CD4-positive, alpha-beta T cell (primary cell): ENCODE data around the gene PKP1. TPM values are rescaled to one million over a fixed set of nuclear protein-coding genes. Genes with fewer than 3 reads are reported as not detected.

ENCODE experiments used
- ATAC-seq: fragments of 200-7000 bp; cut with Tn5 transposase; one replicate; pipeline ENCODE4 v1.10.0; 2022; ENCODE audit warnings: mild to moderate bottlenecking; ENCODE audit not compliant: poor library complexity
- CTCF ChIA-PET: fragments of 350-600 bp; sonication (Branson Sonifier 250); formaldehyde crosslinking; loops from one replicate; lab custom pipeline; 2021; ENCODE audit warnings: antibody characterized with exemption, inconsistent platforms; lab: Charles Lee
- POLR2A ChIA-PET: fragments of 350-600 bp; sonication (Branson Sonifier 250); formaldehyde crosslinking; loops from one replicate; lab custom pipeline; 2021; ENCODE audit warnings: antibody characterized with exemption, inconsistent platforms; lab: Charles Lee
- DNase-seq, 14 experiments: peaks; one replicate each; pipeline ENCODE4 v3.0.0-alpha.2; 2013 to 2020; ENCODE audit warnings: mixed read lengths in 2 of 14
- H3K27ac ChIP-seq, 2 donors: one replicate each; pipeline versions ENCODE4 v1.5.1 to v1.7.0; 2013; ENCODE audit warnings: low read length in 2 of 2, low read depth in 1 of 2, mild to moderate bottlenecking in 1 of 2
- H3K27me3 ChIP-seq, 2 experiments: 1 replicate in 1 of 2; 2 replicates in 1 of 2; pipeline versions ENCODE4 v1.6.1 to v1.7.0; 2013; ENCODE audit warnings: low read length in 2 of 2, control low read depth in 1 of 2, mild to moderate bottlenecking in 1 of 2, moderate library complexity in 1 of 2; ENCODE audit not compliant: insufficient read depth in 2 of 2, control insufficient read depth in 1 of 2
- H3K36me3 ChIP-seq: one replicate; pipeline ENCODE4 v1.6.1; 2013; ENCODE audit warnings: low read length, control low read depth; ENCODE audit not compliant: insufficient read depth
- H3K4me1 ChIP-seq: one replicate; pipeline ENCODE4 v1.6.1; 2013; ENCODE audit warnings: low read length, control low read depth; ENCODE audit not compliant: insufficient read depth
- H3K4me3 ChIP-seq: one replicate; pipeline ENCODE4 v1.5.1; 2013; ENCODE audit warnings: mild to moderate bottlenecking, low read length, moderate library complexity
- H3K9me3 ChIP-seq, 2 experiments: 1 replicate in 1 of 2; 2 replicates in 1 of 2; pipeline versions ENCODE4 v1.6.1 to v1.7.0; 2013; ENCODE audit warnings: low read length in 2 of 2, mild to moderate bottlenecking in 2 of 2, control low read depth in 1 of 2, moderate library complexity in 1 of 2; ENCODE audit not compliant: control insufficient read depth in 1 of 2, insufficient read depth in 1 of 2
- H3K27ac Mint-ChIP-seq: one replicate; pipeline ENCODE4 v1.8.0; 2020; ENCODE audit warnings: mixed read lengths
- H3K27me3 Mint-ChIP-seq: one replicate; pipeline ENCODE4 v1.8.0; 2021; ENCODE audit warnings: mixed read lengths
- H3K36me3 Mint-ChIP-seq: one replicate; pipeline ENCODE4 v1.8.0; 2021; ENCODE audit warnings: low read depth, mixed read lengths
- H3K4me1 Mint-ChIP-seq: one replicate; pipeline ENCODE4 v1.8.0; 2021; ENCODE audit warnings: low read depth, mixed read lengths
- H3K4me3 Mint-ChIP-seq: one replicate; pipeline ENCODE4 v1.8.0; 2020; ENCODE audit warnings: mild to moderate bottlenecking, mixed read lengths
- H3K9me3 Mint-ChIP-seq: one replicate; pipeline ENCODE4 v1.8.0; 2020; ENCODE audit warnings: mixed read lengths
- intact Hi-C, 2 experiments: fragments of 100-400 bp; cut with DNase I in 1 of 2; cut with micrococcal nuclease in 1 of 2; formaldehyde crosslinking; loops; one replicate each; pipeline versions ENCODE4 v1.15.1 to v1.9.0; 2023 to 2025; cut with DNase I, micrococcal nuclease
- total RNA-seq, 174 experiments: library from RNA in 2 of 174; stranded (reverse) in 2 of 174; gene quantifications; one replicate each; pipeline ENCODE4 v1.2.3 and lab custom pipeline; 2021 to 2026
- TF ChIP-seq, protein P1 (sequence below): fragments of 200-600 bp; IDR thresholded peaks from one replicate; pipeline ENCODE4 v1.8.0; 2022; ENCODE audit warnings: antibody characterized with exemption, mild to moderate bottlenecking

The PKP1 gene
- total RNA-seq, 2 experiments from 2014 or later = not detected

DNA sequence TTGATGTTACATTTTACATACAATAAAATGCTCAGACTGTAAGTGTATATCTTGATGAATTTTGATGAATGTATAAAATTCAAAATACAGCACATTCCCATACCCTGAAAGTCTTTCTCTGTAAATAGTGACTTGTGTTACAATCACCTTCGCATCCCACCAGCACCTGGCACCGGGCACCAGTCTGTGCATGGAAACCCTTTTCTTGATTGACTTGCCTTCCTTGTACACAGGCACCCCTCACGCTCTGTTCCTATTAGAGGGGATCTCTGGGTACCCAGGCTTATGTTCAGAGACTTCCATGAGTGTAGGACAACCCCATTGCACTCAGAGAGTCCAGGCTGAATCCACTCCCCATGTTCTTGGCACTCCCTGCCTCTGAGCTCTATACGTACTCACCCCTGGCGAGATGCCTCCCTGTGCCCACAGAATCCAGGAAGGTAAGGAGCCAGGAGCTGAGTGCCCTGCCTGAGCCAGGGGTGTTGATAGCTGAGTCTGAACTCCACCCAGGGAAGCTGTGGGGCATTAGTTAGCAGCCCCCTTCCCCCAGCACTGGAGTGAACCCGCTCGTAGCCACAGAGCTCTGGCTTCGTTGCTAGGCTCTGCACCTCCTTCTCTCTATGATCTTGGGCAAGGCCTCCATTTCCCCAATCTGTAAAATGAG, 22.5 kb upstream of the PKP1 start:
- Histone ChIP-seq H3K4me1 (peaks cover 8% of the 10 kb centered on the region), H3K4me3 (no peak overlapping the region), H3K36me3 (no peaks in the 10 kb centered on the region), H3K9me3 (peaks cover 0 to 24% of the 10 kb centered on the region in 2 experiments), H3K27ac (no peak overlapping the region), H3K27me3 (peaks cover 11 to 25% of the 10 kb centered on the region in 2 experiments)
- Mint-ChIP-seq H3K27ac (no peak overlapping the region), H3K9me3 (no peaks in the 10 kb centered on the region), H3K4me1 (peaks cover 5% of the 10 kb centered on the region), H3K27me3 (peaks cover 41% of the 10 kb centered on the region), H3K4me3 (no peak overlapping the region), H3K36me3 (no peaks in the 10 kb centered on the region)
- CTCF ChIA-PET = no interaction called here
- intact Hi-C loops = no loop called here
- no peak for ATAC-seq
- TF ChIP-seq, protein P1, sequence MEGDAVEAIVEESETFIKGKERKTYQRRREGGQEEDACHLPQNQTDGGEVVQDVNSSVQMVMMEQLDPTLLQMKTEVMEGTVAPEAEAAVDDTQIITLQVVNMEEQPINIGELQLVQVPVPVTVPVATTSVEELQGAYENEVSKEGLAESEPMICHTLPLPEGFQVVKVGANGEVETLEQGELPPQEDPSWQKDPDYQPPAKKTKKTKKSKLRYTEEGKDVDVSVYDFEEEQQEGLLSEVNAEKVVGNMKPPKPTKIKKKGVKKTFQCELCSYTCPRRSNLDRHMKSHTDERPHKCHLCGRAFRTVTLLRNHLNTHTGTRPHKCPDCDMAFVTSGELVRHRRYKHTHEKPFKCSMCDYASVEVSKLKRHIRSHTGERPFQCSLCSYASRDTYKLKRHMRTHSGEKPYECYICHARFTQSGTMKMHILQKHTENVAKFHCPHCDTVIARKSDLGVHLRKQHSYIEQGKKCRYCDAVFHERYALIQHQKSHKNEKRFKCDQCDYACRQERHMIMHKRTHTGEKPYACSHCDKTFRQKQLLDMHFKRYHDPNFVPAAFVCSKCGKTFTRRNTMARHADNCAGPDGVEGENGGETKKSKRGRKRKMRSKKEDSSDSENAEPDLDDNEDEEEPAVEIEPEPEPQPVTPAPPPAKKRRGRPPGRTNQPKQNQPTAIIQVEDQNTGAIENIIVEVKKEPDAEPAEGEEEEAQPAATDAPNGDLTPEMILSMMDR = no peak
- DNase-seq = no peak
- POLR2A ChIA-PET = no interaction called here

DNA sequence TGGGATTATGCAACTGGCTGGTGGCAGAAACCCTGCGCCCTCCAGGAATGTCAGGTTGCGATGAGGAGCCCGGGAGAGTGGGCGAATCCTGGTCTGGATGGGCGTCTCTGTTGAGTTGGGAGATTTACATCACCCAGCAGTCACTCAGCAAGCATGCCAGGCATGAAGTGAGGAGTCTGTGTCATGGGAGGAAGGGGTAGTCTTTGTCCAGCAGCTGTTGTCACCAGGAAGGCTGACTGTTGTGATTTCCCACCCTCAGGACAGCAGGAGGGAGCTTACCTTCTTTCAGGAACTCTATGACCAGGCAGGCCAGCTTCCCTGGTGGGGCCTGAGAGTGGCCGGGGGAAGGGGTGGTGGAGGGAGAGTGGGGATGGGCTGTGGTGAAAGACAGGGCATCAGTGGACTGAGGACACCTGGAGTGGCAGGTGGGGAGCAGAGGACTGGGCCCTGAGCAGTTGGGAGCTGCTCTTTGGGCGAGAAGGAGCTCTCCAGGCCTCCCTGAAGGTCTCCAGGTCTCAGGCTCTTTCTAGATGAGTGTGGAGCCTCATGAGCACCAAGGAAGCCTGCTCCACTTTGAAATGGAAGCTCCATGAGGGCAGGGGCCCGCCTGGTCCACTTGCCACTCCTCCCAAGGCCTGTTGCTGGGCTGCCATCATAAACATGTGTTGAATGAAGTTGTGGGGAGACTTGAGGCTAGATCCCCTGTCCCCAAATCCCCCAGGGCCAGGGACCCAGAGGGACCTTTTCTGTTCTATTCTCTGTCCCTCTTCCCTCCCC, 21.3 kb upstream of the PKP1 start:
- no peak overlapping the region for H3K27ac ChIP-seq
- ChIA-PET POLR2A (no interaction called here), CTCF (no interaction called here)
- TF ChIP-seq, protein P1 = no peak
- peaks cover 11 to 26% of the 10 kb centered on the region in 2 experiments for H3K27me3 ChIP-seq
- Mint-ChIP-seq H3K4me1 (peaks cover 5% of the 10 kb centered on the region), H3K36me3 (no peaks in the 10 kb centered on the region), H3K9me3 (no peaks in the 10 kb centered on the region), H3K4me3 (no peak overlapping the region), H3K27me3 (peaks cover 50% of the 10 kb centered on the region), H3K27ac (no peak overlapping the region)
- H3K36me3 ChIP-seq = no peaks in the 10 kb centered on the region
- intact Hi-C loops = no loop called here
- H3K4me1 ChIP-seq = peaks cover 8% of the 10 kb centered on the region
- H3K4me3 ChIP-seq = no peak overlapping the region
- no peak for ATAC-seq
- no peak for DNase-seq
- H3K9me3 ChIP-seq = peaks cover 0 to 24% of the 10 kb centered on the region in 2 experiments

DNA sequence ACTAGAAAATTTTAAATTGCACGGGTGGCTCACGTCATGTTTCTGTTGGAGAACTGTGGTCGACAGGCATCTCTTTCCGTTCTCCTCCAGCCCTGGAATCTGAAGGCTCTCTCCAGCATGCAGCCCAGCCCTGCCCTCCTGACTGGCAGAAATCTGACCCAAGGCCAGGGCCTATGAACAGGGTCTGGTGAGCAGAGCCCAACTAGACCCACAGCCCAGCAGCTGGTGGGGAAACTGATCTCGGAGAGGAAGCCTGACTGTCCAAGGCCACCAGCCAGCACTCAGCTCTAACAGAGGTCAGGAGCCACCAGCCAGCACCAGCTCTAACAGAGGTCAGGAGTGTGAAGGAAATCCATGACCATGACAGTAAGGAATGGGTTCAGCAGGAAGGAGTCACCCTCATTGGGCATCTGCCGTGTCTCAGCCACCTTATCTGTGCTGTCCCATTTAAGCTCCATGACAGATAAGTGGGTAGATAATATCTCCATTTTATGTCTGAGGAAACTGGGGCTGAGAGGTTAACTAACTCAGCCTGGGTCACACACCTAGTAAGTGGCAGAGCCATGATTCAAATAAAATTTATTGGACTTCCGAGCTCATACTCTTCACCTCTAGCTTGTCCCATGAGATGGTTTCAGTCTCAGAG, 20.2 kb upstream of the PKP1 start:
- ChIA-PET POLR2A (no interaction called here), CTCF (no interaction called here)
- no peaks in the 10 kb centered on the region for H3K36me3 ChIP-seq
- H3K9me3 ChIP-seq = peaks cover 0 to 24% of the 10 kb centered on the region in 2 experiments
- TF ChIP-seq, protein P1 = no peak
- Mint-ChIP-seq H3K36me3 (no peaks in the 10 kb centered on the region), H3K27me3 (peaks cover 61% of the 10 kb centered on the region), H3K27ac (no peak overlapping the region), H3K4me3 (no peak overlapping the region), H3K4me1 (peaks cover 5% of the 10 kb centered on the region), H3K9me3 (no peaks in the 10 kb centered on the region)
- intact Hi-C loops = no loop called here
- DNase-seq (no peak), ATAC-seq (no peak)
- H3K27me3 ChIP-seq = peaks cover 11 to 26% of the 10 kb centered on the region in 2 experiments
- H3K4me3 ChIP-seq = no peak overlapping the region
- no peak overlapping the region for H3K27ac ChIP-seq
- peaks cover 8% of the 10 kb centered on the region for H3K4me1 ChIP-seq
